Measurements from ENCODE around the gene ZFHX2.

- TF ChIP-seq CTCF (IDR thresholded peaks at IDR 0.05), result no peak
- TF ChIP-seq ZFX (IDR thresholded peaks at IDR 0.05; ENCODE audit: borderline replicate concordance), result no peak
Measured at GRCh38 chr14:23492618-23493272, 58.8 kb downstream of the ZFHX2 start.
